Ascending aorta (tissue), 2 donors: ENCODE data around the gene PRICKLE2. TPM values are rescaled to one million over a fixed set of nuclear protein-coding genes. Genes with fewer than 3 reads are reported as not detected.
"Not testable (repeated sequence)": the region's sequence is repeated elsewhere in the genome, so short reads cannot be mapped to it uniquely, and the experiment has no call there.

Source experiments
- DNase-seq, 2 donors: peaks; one replicate each; pipeline ENCODE4 v3.0.0-alpha.2; 2019; ENCODE audit warnings: low spot score in 2 of 2
- H3K27ac ChIP-seq, 2 donors: fragments of 200-600 bp; sonication (generic); one replicate each; pipeline ENCODE4 v1.5.1; 2016 to 2017; ENCODE audit warnings: mild to moderate bottlenecking in 1 of 2
- H3K27me3 ChIP-seq: fragments of 200-600 bp; sonication (generic); one replicate; pipeline ENCODE4 v1.5.1; 2017
- H3K36me3 ChIP-seq, 2 donors: fragments of 200-600 bp; sonication (generic); one replicate each; pipeline ENCODE4 v1.5.1; 2016
- H3K4me1 ChIP-seq, 2 donors: fragments of 200-600 bp; sonication (generic); one replicate each; pipeline ENCODE4 v1.5.1; 2016 to 2017; ENCODE audit warnings: mild to moderate bottlenecking in 1 of 2
- H3K4me3 ChIP-seq, 2 donors: fragments of 200-600 bp; sonication (generic); one replicate each; pipeline ENCODE4 v1.5.1; 2016 to 2017; ENCODE audit warnings: mild to moderate bottlenecking in 1 of 2
- H3K9me3 ChIP-seq, 2 donors: fragments of 200-600 bp; sonication (generic); one replicate each; pipeline ENCODE4 v1.5.1; 2016
- intact Hi-C: fragments of 100-400 bp; cut with DNase I; formaldehyde crosslinking; loops from one replicate; pipeline ENCODE4 v1.15.1; 2023
- total RNA-seq: library from RNA; depleted of rRNA; stranded (reverse); fragments of >200 nt; gene quantifications from one replicate; pipeline ENCODE4 v1.1.0, GENCODE V29; 2016
- TF ChIP-seq, protein P1 (sequence below), 3 experiments: fragments of 200-600 bp in 2 of 3; fragments of 450-650 bp in 1 of 3; sonication (generic) in 2 of 3; IDR thresholded peaks; one replicate each; pipeline ENCODE4 v1.5.1; 2016 to 2019; ENCODE audit warnings: antibody characterized with exemption in 3 of 3, mild to moderate bottlenecking in 1 of 3, moderate library complexity in 1 of 3

Gene PRICKLE2
- total RNA-seq, 1 donor from 2014 or later = 24.7 TPM

DNA sequence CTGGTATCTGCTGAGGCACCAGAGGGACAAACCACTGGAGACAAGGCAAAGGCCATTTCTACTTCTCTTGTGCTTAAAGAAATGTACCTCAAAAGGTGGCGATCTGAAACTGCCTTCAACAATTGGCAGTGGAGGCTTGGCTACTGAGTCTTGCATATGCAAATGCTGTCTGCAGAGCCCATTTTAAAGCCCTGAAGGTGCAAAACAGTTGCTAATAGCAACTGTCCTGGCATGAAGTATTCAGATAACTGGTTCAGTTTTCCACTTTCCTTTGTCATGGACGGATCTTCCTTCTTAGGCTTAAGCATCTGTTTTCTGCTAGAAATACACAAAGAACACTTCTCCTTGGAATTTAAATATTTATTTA, 130.6 kb downstream of the PRICKLE2 start:
- intact Hi-C loops = no loop called here
- Histone ChIP-seq H3K36me3 (peaks cover 9 to 30% of the 10 kb centered on the region in 2 donors), H3K9me3 (no peaks in the 10 kb centered on the region), H3K4me3 (no peak overlapping the region), H3K27me3 (no peaks in the 10 kb centered on the region), H3K4me1 (no peaks in the 10 kb centered on the region), H3K27ac (no peak overlapping the region)
- TF ChIP-seq, protein P1, sequence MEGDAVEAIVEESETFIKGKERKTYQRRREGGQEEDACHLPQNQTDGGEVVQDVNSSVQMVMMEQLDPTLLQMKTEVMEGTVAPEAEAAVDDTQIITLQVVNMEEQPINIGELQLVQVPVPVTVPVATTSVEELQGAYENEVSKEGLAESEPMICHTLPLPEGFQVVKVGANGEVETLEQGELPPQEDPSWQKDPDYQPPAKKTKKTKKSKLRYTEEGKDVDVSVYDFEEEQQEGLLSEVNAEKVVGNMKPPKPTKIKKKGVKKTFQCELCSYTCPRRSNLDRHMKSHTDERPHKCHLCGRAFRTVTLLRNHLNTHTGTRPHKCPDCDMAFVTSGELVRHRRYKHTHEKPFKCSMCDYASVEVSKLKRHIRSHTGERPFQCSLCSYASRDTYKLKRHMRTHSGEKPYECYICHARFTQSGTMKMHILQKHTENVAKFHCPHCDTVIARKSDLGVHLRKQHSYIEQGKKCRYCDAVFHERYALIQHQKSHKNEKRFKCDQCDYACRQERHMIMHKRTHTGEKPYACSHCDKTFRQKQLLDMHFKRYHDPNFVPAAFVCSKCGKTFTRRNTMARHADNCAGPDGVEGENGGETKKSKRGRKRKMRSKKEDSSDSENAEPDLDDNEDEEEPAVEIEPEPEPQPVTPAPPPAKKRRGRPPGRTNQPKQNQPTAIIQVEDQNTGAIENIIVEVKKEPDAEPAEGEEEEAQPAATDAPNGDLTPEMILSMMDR (IDR thresholded peaks at IDR 0.05) = no peak
- DNase-seq = no peak

DNA sequence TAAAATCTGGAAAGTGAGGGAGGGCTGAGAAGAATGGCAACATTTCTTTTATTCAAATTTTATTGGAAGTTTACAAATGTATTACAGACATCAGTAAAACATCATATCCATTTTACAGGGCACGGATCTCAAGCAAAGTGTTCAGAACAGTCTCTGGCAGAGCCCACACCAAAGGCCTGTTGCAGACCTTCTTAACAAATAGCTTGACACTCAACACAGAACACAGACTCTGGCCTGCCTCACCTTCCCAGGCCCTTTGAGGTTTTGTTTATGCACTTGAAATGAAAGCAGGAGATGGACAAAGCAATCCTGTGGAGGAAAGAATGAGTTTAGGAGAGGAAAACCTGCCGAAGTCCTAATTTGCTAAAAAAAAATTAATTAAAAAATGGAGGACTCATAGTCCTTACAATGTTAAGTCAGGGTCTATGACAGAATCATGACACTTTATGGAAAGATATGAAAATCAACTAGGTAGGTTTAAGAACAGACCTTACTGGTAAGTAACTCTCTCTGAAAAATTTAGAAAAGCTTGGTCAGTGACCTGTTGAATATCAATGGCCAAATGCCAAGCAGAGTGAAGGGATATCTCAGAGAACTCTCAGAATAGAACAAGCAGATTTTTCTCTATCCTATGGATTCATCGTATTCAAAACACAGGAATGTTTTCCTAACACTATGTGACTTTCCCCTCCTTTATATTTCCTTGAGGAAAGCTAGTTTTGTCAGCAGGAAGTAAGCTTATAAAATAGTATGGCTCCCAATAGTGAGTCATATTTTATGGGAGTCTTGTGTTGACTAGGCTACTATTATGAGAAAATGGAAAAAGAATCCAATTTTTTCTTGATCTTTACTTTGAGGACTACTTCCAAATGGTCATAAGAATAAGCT, 131.2 kb downstream of the PRICKLE2 start:
- H3K4me3 ChIP-seq = no peak overlapping the region
- H3K9me3 ChIP-seq = no peaks in the 10 kb centered on the region
- DNase-seq = no peak
- no peak overlapping the region for H3K27ac ChIP-seq
- H3K36me3 ChIP-seq = peaks cover 4 to 23% of the 10 kb centered on the region in 2 donors
- no peaks in the 10 kb centered on the region for H3K4me1 ChIP-seq
- H3K27me3 ChIP-seq = no peaks in the 10 kb centered on the region
- intact Hi-C loops = no loop called here
- TF ChIP-seq, protein P1 (IDR thresholded peaks at IDR 0.05) = no peak

DNA sequence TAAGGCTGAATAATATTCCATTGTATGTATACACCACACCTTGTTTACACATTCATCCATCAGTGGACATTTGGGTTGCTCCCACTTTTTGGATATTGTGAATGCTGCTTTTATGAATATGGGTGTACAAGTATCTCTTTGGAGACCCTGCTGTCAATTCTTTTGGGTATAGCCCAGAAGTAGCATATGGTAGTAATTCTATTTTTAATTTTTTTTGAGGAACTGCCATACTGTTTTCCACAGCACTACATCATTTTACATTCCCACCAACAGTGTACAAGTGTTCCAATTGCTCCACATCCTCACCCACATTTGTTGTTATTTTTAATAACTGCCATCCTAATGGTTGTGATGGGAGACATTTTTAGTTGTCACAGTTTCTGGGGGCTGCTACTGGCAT, 132.1 kb downstream of the PRICKLE2 start:
- peaks cover 0 to 18% of the 10 kb centered on the region in 2 donors for H3K36me3 ChIP-seq
- H3K9me3 ChIP-seq = no peaks in the 10 kb centered on the region
- H3K4me1 ChIP-seq = no peaks in the 10 kb centered on the region
- no peak overlapping the region for H3K27ac ChIP-seq
- intact Hi-C loops = no loop called here
- TF ChIP-seq, protein P1 (IDR thresholded peaks at IDR 0.05) = no peak
- no peak overlapping the region for H3K4me3 ChIP-seq
- H3K27me3 ChIP-seq = no peaks in the 10 kb centered on the region
- no peak for DNase-seq

DNA sequence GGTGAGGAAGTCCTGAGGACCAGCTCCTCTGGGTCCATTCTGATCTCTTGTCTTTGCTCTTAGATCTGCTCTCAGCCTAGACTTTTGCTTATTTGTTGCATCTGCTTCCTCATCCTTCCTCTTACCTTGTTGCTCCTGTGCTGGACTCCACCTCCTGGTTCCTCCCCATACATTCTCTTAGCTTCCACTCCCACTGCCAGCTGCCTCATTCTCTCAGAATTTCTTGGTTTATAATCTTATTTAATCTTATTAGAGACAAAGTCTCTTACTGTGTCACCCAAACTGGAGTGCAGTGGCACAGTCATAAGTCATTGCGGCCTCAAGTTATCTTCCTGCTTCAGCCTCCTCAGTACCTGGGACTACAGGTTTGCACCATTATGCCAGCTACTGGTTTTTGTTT, 133.8 kb downstream of the PRICKLE2 start:
- TF ChIP-seq, protein P1 (IDR thresholded peaks at IDR 0.05) = no peak
- Histone ChIP-seq H3K9me3 (no peaks in the 10 kb centered on the region), H3K36me3 (peaks cover 0 to 18% of the 10 kb centered on the region in 2 donors), H3K4me1 (no peaks in the 10 kb centered on the region), H3K27me3 (no peaks in the 10 kb centered on the region), H3K27ac (no peak overlapping the region), H3K4me3 (no peak overlapping the region)
- intact Hi-C loops = no loop called here
- DNase-seq = no peak

DNA sequence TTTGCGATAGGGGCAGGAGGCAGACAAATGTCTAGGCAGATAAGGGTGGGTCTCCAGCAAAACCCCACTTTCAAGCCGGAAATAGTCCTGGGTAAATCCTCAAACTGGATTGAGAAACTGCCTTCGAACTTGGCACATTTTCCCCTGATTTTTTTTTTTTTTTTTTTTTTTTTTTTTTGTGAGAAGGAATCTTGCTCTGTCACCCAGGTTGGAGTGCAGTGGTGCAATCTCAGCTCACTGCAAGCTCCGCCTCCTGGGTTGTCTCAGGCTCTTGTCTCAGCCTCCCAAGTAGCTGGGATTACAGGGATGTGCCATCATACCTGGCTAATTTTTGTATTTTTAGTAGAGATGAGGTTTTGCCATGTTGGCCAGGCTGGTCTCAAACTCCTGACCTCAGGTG, 135.9 kb downstream of the PRICKLE2 start:
- H3K27ac ChIP-seq, H3K36me3 ChIP-seq, H3K4me3 ChIP-seq, H3K4me1 ChIP-seq, intact Hi-C loops, H3K27me3 ChIP-seq, DNase-seq, H3K9me3 ChIP-seq: not testable (repeated sequence)

DNA sequence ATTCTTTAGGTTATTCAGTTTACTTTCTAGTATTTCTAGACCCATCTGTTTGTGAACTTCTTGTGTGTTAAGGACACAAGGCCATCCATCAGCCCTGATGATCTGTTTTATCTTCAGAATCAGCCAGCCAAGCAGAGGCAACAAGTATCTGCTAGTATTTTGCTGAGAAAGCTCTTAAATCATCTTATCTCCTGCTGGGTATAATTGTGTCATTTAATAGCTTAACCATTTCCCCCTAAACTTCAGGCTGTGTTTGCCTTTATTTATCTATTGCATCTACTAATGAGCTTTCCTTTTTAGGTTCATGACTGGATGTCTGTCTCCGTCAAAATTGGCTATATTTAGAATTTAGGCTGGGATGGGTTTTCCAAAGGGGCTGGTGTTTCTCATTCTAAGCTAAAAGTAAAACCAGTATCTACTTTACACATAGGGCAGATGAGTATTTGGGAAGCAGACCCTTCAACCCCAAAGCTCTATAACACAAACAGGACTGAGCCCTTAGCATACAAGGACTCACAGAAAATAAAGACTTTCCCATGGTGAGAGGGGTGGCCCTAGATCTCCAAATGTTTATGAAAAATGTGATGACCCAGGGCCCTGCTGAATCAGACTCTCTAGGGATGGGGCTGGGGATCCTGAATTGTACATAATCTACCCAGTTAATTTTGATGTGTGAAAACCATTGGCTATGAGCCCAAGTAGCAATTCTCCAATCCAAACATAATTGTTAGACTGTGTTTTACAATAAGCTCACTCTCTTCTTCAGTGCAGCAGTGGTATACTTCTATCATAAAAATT, 136.7 kb downstream of the PRICKLE2 start:
- TF ChIP-seq, protein P1 (IDR thresholded peaks at IDR 0.05) = no peak
- no peak for DNase-seq
- no peaks in the 10 kb centered on the region for H3K36me3 ChIP-seq
- no peak overlapping the region for H3K4me3 ChIP-seq
- H3K27me3 ChIP-seq = no peaks in the 10 kb centered on the region
- H3K9me3 ChIP-seq = no peaks in the 10 kb centered on the region
- H3K4me1 ChIP-seq = no peaks in the 10 kb centered on the region
- H3K27ac ChIP-seq = no peak overlapping the region
- intact Hi-C loops = no loop called here
